Measurements from ENCODE around the gene MTA2. TPM values are rescaled to one million over a fixed set of nuclear protein-coding genes. Genes with fewer than 3 reads are reported as not detected.
A peak's percentile ranks its signal among the peaks of the same experiment; 100 is the strongest.

The MTA2 gene
- total RNA-seq, 4 donors from 2014 or later = 47.9 to 74.7 (median 58.9) TPM

- peak overlapping the region in 2 of 4 donors; percentile 39 to 93 for H3K27ac ChIP-seq
- TF ChIP-seq CTCF (IDR thresholded peaks at IDR 0.05) (no peak), POLR2A (IDR thresholded peaks at IDR 0.05) (no peak)
- peak overlapping the region in 2 of 4 donors; percentile 96 to 99 for H3K4me3 ChIP-seq
- H3K27me3 ChIP-seq = no peaks in the 10 kb centered on the region
- H3K9me3 ChIP-seq = no peaks in the 10 kb centered on the region
- H3K4me1 ChIP-seq = peaks cover 0 to 30% (median 10%) of the 10 kb centered on the region in 4 donors
- no peak for DNase-seq
- H3K36me3 ChIP-seq = peaks cover 0 to 45% (median 0%) of the 10 kb centered on the region in 3 donors
Observed at GRCh38 chr11:62646825-62647608, 45.4 kb upstream of the MTA2 start.

- Histone ChIP-seq H3K9me3 (no peaks in the 10 kb centered on the region), H3K4me3 (peak within 1 kb of the TSS; percentile 68 to 99 (median 90)), H3K27me3 (no peaks in the 10 kb centered on the region), H3K4me1 (peaks cover 0 to 22% (median 6%) of the 10 kb centered on the region in 4 donors), H3K27ac (peak within 1 kb of the TSS; percentile 79 to 93 (median 92)), H3K36me3 (peaks cover 0 to 45% (median 0%) of the 10 kb centered on the region in 3 donors)
- TF ChIP-seq CTCF (IDR thresholded peaks at IDR 0.05) (no peak), POLR2A (IDR thresholded peaks at IDR 0.05) (peak; percentile 83 to 89)
- DNase-seq = peak; percentile 100
Observed at GRCh38 chr11:62645946-62646824, 44.5 kb upstream of the MTA2 start, which contains the start of gene GANAB. GANAB (minus strand) TSS chr11:62646613; CDS start chr11:62646599, 14 bp downstream.

GRCh38 chr11:62645671-62645945 is 43.9 kb upstream of the MTA2 start:
- TF ChIP-seq CTCF (IDR thresholded peaks at IDR 0.05) (no peak), POLR2A (IDR thresholded peaks at IDR 0.05) (no peak)
- Histone ChIP-seq H3K27me3 (no peaks in the 10 kb centered on the region), H3K27ac (peak overlapping the region; percentile 79 to 93 (median 92)), H3K4me3 (peak overlapping the region; percentile 68 to 99 (median 90)), H3K36me3 (peaks cover 0 to 45% (median 0%) of the 10 kb centered on the region in 3 donors), H3K9me3 (no peaks in the 10 kb centered on the region), H3K4me1 (peaks cover 0 to 22% (median 6%) of the 10 kb centered on the region in 4 donors)
- DNase-seq = no peak

GRCh38 chr11:62644220-62644619 is 42.6 kb upstream of the MTA2 start:
- H3K9me3 ChIP-seq = no peaks in the 10 kb centered on the region
- H3K4me3 ChIP-seq = no peak overlapping the region
- H3K27me3 ChIP-seq = no peaks in the 10 kb centered on the region
- no peak for DNase-seq
- no peak overlapping the region for H3K27ac ChIP-seq
- peaks cover 0 to 44% (median 0%) of the 10 kb centered on the region in 3 donors for H3K36me3 ChIP-seq
- TF ChIP-seq POLR2A (IDR thresholded peaks at IDR 0.05) = no peak
- TF ChIP-seq CTCF (IDR thresholded peaks at IDR 0.05) = no peak
- H3K4me1 ChIP-seq = peaks cover 0 to 22% (median 6%) of the 10 kb centered on the region in 4 donors

GRCh38 chr11:62632492-62632891 is 30.8 kb upstream of the MTA2 start:
- H3K36me3 ChIP-seq = peaks cover 0 to 97% (median 6%) of the 10 kb centered on the region in 3 donors
- no peaks in the 10 kb centered on the region for H3K9me3 ChIP-seq
- H3K27ac ChIP-seq = no peak overlapping the region
- TF ChIP-seq POLR2A (IDR thresholded peaks at IDR 0.05) (no peak), CTCF (IDR thresholded peaks at IDR 0.05) (no peak)
- no peaks in the 10 kb centered on the region for H3K27me3 ChIP-seq
- H3K4me1 ChIP-seq = no peaks in the 10 kb centered on the region
- no peak overlapping the region for H3K4me3 ChIP-seq
- DNase-seq = no peak

Data from Peyer's patch (tissue), 4 donors.